ENCODE results near the gene CTNNA3.

The CTNNA3 gene

DNA sequence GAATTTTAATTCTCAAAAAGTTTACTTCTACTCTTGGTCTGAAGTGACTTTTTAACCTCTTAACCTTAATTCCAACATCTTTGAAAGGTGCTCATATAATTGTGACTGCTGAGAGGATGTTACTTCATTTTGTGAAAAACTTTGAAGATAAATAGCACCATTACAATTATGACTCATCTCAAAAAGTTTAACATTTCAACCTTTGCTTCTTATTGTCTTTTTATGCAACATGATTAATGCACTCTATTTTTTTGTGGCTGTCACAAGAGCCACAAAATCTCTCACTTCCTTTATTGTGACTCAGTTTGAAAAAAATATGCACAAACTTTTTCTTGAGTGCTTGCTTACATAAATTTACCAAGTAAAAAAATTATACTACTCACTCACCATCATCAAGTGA is 387.1 kb downstream of the CTNNA3 start:
- no peak for DNase-seq

DNA sequence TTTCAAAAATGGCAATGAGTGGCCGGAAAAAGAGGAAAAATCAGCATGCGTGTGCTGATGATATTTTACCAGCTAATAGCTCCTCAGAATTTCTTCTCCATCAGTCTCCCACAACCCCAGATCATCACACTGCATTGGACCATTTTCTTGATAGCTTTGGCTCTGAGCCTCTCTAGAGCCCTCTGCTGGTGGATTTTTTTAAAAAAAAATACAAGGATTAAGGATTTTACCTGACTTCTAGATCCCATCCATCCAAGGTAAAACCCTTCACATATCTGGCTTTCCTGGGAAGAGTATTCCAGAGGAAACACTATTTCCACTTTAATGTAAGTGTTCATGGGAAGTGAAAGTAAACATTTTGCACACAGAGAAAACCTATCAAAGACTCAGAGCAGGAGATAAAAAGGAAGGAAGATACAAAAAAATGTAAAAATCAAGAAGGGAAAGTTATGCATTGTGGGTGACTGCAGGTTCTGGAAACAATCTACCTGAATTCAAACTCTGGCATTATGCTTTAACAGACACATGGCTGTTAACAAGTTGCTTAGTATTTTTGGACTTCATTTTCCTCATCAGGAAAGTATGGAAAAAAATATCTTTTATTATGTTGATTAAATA is 389.3 kb downstream of the CTNNA3 start:
- no peak for DNase-seq

DNA sequence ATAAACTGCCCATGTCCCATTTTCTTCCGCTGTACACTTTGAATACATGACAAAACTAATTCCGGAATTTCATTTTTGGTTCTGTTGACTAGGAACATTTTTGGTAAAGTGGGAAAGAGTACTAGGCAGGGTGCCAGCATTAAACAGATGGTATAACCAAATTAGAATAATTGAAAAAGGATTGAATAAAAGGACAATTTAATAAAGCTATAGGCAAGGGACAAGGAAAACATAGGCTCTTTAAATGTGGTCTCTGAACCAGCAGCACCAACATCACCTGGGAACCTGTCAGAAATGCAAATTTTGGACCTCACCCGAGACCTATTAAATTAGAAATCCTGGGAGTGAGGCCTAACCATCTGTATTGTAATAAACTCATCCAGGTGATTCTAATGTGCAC is 393.3 kb downstream of the CTNNA3 start:
- DNase-seq: no peak

DNA sequence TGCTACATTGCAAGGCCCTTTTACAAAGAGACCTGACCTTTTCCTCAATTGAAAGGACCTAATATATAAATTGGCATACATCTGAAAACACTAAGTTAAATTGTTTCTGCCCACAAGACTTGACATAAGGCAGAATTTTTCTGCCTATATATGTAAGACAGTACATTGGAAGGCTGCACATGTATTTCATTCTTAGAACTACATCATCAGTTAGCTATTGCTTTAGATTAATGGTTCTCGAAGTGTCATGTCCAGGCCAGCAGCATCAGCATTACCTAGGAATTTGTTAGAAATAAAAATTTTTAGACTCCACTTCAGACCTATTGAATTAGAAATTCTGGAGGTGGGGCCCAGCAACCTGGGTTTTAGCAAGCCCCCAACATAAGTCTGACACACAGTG is 396.2 kb downstream of the CTNNA3 start:
- no peak for DNase-seq

DNA sequence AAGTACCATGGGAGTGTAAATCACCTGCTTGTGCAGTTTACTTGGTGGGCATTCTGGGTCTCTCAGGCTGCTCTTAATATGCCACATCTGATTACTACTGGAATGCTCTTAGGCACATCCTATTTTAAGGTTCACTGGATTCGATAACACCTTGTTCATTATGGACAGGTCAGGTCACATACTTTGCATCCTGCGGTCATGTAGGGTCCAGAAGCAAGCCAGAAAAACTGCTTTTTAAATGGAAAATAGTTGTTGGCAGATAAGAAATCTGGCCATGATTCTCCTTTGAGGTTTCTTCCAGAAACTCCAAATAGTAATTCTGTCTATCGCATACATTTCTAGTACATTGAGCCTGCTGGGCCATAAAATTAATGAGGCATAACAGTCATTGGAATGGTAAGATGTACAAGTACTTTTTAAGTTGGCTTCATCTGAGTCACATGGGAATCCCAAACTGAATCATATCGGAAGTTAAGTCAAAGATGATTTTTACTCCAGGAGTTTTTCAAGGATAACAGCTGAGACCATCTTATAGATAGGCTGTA is 398.3 kb downstream of the CTNNA3 start:
- DNase-seq: no peak

DNA sequence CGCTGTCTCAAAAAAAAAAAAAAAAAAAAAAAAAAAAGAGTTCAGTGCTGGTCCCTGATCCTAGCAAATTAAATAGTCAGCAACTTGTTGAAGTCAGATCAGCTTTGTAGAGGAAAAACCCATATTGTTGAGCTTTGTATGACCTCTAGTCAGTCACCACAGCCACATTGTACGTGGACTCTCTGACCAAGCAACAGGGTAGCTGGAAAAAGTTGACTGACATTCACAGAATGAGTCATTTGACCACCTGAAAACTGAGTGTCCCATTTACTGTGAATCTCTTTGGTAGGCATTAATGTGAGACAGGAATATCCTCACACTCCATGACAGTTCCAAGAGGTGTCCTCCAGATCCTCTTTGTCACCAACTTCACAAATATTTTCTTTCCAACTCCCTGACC is 399.1 kb downstream of the CTNNA3 start:
- no peak for DNase-seq

DNA sequence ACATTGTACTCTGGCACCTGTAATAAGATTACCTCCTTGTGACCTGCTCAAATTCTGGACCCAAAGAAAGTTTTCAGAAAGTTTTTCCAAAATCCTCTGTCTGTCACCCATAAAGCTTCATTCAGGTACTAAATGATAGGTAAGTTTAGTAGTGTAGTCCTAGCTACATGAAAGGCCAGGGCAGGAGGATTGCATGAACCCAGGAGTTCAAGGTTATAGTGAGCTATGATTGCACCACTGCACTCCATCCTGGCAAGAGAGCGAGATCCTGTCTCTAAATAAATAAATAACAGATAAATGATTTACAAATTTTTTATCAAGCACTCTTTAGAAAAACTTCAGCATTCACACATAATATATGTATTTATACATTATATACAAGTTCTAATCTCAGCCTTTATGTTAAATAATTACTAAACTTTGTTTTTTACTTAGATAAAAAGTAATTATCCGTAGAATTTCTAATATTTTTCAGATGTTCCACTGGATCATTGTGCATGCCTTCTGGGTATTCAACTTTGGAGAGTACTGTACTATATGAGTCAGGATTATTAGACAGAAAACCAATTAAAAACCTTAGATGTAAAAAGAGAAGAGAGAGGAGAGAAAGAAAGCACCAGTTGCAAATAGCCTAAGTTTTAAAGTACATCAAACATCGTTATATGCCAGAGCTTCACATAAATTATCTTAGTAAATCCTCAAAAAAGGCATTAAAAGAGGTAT is 407.1 kb downstream of the CTNNA3 start:
- no peak for DNase-seq

DNA sequence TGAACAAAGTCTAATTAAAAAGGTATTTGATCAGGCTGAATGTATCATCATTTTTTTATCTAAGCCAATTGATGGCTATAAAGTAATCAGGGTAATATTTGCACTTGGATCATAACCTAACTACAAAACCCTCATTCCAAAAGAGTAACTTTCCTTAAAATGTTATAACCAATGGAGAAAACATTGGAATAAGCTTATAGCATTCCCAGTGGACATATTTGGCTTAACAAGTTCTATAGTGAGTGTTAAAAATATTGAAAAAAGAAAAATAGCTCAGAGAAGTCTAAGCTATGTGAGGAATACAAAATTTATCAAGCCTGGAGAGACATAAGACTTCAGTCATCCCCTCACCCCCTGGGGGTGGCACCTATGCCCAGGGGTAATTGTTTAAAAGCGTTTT is 411.4 kb downstream of the CTNNA3 start:
- no peak for DNase-seq

DNA sequence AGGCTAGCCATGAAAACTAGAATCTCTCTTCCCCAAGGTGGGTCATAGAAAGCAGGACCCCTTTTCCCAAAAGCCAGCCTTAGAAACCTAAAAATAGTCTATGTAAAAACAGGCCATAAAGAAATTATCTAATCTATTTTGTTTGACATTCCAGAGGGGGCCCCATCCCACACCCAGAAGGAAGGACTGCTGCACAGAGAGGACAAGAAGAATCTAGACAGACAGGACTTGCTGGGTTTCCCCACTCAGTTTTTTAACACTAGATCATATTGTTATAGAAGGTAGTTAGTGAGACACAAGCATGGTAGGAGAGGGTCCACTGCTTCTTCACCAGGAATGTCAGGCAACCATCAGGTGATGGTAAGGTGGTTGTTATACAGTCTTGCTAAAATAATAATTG is 413.1 kb downstream of the CTNNA3 start:
- no peak for DNase-seq

DNA sequence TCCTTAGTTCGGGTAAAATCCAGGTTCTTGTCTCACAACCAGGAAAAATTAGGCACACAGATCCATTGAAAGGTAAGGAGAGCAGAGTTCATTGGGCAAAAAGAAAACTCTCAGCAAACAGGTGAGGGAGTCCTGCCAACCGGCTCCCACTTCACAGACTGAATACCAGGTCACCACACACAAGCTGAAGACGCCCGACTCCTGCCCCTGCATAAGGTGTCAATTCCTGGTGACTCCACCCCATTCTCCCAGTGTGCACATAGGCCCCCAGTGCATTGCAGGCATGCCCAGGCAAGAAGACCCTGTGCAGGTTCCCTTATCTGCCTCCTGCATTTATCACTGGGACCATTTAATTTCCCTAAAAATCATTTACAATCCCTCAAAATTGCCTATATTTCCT is 415.6 kb downstream of the CTNNA3 start:
- no peak for DNase-seq

DNA sequence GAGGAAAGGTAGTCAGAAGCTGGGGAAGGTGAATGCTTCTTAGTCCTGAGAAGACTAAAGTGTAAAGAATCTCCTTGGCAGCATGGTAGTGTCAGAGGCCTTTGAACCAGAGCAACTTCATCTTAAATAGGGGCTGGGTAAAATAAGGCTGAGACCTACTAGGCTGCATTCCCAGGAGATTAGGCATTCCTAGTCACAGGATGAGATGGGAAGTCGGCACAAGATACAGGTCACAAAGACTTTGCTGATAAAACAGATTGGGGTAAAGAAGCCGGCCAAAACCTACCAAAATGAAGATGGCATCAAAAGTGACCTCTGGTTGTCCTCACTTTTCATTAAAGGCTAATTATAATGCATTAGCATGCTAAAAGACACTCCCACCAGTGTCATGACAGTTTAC is 418.6 kb downstream of the CTNNA3 start:
- no peak for DNase-seq

DNA sequence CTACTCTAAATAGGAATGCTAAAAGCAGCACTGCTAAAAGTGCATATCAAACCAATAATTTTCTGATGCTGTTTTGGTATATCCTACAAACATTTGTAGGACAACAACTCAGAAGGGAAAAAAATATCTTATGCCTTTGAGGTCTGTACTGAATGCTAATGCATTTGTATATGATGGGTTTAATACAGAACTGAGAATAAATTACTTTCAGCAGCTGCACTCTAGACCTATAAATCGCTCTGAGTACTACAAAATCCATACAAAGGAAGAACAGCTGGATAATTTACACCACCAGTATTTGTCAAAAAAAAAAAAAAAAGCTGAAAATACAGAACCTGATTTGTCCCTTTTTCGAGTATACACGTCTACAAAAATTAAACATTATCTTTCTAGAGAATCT is 426.2 kb downstream of the CTNNA3 start:
- no peak for DNase-seq

DNA sequence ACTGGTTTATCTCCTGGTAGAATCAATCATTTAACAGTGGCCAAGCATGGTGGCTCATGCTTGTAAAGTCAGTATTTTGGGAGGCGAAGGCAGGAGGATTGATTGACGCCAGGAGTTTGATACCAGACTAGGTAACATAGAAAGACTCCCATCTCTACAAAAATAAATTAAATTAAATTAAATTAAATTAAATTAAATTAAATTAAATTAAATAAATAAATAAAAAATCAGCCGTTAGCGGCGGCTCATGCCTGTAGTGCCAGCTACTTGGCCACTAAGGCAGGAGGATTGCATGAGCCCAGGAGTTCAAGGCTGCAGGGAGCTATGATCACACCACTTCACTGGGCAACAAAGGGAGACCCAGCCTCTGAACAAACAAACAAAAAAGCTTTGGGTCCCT is 427.8 kb downstream of the CTNNA3 start:
- DNase-seq: no peak

DNA sequence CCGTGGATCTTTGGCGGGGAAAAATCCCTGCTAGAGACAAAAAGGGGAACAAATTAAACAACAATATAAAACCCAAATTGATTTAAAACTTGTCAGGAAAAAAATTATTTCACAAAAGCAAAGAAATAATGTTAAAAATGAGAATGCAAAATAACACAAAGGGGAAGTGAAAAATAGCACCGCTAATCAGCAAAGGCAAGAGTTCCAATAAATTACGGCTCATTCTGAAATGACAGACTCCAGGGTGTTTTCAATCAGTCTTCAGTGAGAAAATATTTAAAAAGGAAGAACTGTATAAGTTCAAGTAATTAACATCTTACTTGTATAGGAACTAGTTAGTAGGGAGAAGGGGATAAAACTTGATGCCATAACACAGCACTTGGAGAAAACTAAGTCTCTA is 433.3 kb downstream of the CTNNA3 start:
- no peak for DNase-seq

DNA sequence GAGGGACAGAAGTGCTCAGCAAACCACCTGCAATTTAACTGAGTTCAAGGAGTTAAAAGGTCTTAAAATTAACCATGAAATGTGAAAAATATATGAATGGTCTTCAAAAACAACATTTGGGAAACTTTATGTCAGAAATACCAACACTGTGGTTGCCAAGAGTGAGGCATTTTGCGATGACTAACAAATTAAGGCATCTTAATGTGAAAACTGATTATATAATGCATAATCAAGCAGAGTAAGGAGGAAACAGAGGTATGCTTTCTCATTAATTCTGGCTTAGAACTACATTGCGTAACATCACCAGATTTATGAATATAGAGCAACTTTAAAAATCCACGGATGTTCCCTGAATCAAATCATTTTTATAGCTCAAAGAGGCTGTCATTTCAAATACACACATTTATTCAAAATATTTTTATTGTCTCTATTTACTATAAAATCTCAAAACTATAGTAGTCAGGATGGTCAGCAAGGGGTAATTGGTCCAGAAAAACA is 434.6 kb downstream of the CTNNA3 start:
- DNase-seq: no peak

DNA sequence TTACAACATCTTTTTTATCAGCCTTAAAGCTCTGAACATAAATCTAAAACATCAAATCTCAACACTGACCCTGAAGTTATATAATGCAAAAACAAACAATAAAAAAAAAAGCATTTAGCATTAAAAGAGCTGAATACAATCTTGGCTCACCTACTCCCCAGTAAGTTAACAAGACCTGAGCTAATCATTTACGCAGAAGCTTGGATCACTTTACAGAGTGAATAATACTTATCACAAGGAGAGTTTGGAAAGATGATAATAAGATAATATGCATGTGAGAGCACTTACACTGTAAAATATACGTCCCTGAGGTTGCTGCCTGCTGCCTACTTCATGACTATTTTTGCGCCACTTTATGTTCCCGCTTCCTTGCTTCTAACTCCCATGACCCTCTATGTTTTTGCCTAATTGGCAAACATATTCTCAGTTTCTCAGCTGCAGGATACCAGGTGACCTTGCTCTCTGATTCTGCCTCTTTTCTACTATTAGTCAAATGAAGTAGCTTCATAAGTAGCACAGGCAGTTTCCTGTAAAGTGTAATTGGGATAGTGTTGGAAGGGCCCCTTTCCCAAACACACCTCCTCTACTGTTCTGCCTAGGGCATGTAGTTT is 436.6 kb downstream of the CTNNA3 start:
- DNase-seq: no peak

DNA sequence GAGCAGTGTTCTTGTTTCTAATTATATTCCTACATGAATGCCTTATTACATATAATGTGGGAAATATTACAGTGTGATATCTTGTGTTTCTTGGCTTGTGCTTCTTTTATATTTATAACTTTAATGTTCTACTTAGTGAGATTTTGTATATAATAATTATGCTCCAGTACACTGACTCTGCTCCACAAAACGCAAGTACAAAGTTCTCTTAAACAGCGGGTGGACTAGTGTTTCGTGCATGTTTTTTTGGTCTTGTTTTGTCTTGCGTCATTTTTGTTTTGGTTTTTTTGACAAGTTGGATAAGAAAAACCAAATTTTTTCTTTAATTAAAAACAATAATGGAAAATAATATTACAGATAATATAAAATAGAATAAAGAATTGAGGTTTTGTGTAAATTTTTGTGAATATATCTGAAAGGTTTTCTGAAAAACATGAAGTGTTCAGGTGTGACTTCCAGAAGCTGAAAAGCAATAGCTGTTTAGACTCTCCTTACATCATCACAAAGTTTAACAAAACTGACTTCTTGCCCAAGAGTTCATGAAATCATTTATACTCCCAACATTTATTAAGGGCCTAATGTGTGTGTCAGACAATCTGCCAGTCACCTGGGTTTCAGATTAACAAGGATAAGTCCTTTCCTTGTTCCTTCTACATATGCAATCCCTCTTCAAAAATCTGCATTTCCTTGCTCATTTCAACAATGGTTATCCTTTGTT is 438.4 kb downstream of the CTNNA3 start:
- DNase-seq: no peak

DNA sequence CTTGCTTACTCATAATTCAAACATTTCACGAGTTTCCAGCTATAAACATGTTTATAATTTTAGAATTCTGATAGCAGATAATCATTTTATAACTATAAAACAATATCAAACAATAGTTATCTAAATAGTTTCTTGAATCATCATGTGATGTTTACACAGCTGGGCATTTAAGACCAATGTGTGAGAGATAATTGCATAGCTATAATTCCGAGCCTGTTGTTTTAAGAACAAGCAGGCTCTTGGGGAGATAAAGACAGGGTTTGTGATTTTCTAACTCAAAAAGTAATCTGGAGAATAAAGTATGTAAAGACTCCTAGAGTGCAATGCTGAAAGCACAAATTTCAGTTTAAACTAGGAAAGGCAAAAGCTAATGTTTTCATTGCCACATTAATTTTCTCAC is 439.0 kb downstream of the CTNNA3 start:
- no peak for DNase-seq

DNA sequence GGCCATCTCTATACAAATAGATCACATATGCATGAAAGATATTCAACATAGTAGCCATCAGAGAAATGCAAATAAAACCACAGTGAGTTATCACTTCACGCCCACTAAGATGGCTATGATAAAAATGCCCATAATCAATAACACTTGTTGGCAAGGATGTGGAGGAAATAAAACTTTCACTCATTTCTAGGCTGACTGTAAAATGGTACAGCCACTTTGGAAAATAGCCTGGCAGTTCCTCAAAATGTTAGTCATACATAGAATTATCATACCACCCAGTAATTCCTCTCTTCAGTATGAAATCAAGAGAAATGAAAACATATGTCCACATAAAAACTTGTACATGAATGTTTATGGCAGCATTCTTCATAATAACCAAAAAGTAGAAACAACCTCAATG is 445.3 kb downstream of the CTNNA3 start:
- DNase-seq: no peak

DNA sequence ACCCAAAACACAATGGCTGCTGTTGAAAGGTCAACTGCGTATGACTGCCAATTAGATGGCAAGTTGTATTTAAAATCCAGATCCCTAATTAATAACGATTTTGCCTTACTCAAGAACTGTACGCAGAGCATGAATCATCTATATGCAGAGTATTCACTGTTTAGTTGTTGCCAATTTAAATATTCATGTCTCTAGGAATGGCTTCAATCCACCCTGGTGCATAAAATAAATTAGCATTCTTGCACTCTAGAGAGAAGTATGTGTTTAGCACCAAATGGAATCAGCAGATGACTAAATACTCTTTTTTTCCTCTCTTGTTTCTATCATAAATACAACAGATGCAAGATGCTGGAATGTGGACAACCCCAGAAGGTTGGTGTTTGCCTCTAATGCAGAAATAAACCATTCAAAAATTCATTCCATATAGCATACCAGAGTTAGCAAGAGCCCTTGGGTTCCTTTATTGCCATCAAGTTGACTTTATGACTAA is 449.9 kb downstream of the CTNNA3 start:
- no peak for DNase-seq

DNA sequence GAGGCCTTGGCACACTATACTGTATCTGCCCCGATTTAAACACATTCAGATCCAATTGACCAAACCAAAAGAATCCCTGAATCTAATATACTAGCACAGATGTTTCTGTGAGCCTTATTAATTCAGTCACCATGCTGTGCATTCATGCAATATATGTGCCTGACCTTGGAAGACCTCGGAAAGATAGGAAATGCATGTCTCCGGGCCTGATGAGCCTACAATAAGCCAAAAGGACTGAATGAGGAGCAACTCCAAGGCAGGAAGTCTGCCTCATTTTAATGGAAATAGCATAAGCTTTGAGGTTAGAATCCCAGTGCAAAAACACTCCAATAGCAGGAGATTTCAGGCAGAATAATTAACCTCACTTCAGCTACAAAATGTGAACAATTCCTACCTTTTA is 453.5 kb downstream of the CTNNA3 start:
- no peak for DNase-seq

DNA sequence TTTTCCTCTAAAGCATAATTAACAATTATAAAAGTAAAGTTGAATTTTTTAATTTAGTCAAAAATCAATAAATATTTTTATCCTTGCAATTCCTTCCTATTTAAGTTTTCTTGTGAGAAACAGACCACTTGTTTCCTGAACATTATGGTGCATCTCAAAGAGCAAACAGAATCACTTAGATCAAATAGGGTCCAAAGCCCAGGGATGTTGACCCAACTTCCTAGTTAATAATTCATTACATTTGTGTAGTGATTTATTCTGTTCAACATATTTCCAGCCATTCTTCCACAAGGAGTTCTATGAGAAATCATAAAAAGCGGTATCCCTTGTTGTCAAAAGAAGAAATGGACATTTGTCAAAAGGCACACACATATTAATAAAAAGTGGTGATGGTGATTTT is 454.5 kb downstream of the CTNNA3 start:
- DNase-seq: no peak

DNA sequence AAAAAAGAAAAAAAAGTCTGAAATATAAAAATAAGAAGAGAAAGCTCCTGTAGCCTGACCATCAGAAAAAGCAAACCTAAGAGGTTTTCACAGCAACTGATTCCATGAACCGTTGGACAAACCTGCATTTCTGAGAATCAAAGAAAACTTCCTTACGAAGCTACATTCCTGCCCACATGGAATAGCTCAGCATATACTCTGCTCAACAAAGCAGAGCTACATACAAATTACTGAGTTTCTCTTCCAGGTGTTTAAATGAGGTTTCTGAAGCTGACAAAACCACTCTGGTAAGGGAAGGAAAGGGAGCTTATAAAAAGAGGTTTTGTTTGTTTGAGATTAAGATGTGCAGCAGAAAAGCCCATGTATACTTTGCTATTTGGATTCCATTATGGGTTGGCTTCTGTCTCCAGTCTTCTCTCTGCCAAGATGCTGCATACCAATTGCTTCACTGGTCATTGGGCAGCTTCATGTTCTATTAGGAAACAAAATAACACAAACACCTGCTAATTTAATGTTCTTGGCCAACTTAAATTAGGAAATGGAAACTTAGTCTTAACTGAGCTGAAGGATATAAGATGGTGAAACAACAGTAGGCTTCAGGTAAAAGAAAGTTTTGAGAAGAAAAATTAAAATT is 456.0 kb downstream of the CTNNA3 start:
- DNase-seq: no peak
